Activated T-helper 1 cell treated with Interleukin-2 at 50 U/mL for 16 hours (primary cell): ENCODE measurements around the gene STN1.

Experiments used
- DNase-seq: peaks from one replicate; pipeline ENCODE4 v3.0.0-alpha.2; 2020; ENCODE audit warnings: low read depth

The STN1 gene, protein sequence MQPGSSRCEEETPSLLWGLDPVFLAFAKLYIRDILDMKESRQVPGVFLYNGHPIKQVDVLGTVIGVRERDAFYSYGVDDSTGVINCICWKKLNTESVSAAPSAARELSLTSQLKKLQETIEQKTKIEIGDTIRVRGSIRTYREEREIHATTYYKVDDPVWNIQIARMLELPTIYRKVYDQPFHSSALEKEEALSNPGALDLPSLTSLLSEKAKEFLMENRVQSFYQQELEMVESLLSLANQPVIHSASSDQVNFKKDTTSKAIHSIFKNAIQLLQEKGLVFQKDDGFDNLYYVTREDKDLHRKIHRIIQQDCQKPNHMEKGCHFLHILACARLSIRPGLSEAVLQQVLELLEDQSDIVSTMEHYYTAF

DNA sequence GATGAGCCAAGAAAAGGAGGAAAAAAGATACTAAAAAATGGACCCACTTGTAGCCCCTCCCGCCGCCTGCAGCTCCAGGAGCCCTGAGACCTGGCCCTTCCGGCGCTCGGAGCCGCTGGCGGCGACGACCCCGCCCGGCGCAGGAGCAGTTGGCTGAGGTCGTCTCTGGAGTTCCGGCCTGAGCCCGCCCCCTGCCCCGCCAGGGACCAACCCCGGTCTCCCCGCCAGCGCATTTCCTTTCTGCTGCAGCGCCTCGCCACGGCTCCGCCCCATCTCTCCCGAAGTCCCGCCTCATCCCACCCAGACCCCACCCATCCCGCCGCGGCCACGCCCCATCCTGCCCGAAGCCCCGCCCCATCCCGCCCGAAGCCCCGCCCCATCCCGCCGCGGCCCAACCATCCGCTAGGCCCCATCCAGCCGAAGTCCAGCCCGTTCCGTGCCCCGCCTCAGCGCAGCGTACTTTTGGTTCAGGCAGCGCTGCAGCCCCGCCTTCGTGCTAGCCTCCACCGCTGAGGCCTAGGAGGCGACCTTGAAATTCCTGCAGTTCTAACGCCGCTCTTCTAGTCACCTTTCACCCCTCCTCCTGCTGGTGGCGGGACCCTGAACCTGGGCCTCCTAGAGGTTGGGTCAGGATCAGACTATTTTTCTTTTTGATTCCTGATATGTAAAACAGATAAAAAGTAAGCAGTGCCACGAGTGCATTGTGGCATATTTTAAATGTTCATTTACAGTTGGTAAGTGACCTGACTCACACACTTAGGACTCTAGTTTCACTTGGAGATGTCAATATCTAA, at the start of gene STN1:
STN1 (minus strand) TSS at position 132 of the 794 bp plus-strand sequence. CDS start 590 bp downstream, outside the sequence.
- peak; percentile 92 for DNase-seq

DNA sequence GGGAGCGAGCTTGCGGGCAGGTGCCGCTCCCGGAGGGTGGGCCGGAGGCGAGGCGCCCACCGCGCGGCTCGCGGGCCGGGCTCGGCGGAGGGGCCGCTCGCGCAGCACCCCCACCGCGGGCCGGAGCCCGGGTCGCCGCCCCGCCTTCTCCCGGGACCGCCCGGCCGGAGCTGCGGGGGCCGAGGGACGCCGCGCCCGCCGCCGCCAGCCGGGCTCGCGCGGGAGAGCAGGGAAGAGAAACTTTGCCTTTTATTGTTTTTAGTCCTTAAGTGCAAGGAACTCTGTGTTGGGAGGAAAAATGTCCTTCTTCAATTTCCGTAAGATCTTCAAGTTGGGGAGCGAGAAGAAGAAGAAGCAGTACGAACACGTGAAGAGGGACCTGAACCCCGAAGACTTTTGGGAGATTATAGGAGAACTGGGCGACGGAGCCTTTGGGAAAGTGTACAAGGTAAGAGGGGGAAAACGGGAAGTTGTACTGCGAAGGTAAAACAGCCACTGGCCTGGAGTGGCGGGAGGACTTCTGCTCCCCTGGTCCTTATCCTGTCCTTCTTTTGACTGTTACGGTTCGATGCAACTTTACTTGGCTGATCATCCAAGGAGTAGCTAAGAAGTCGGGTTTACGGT, 49.6 kb upstream of the STN1 start:
- no peak for DNase-seq

DNA sequence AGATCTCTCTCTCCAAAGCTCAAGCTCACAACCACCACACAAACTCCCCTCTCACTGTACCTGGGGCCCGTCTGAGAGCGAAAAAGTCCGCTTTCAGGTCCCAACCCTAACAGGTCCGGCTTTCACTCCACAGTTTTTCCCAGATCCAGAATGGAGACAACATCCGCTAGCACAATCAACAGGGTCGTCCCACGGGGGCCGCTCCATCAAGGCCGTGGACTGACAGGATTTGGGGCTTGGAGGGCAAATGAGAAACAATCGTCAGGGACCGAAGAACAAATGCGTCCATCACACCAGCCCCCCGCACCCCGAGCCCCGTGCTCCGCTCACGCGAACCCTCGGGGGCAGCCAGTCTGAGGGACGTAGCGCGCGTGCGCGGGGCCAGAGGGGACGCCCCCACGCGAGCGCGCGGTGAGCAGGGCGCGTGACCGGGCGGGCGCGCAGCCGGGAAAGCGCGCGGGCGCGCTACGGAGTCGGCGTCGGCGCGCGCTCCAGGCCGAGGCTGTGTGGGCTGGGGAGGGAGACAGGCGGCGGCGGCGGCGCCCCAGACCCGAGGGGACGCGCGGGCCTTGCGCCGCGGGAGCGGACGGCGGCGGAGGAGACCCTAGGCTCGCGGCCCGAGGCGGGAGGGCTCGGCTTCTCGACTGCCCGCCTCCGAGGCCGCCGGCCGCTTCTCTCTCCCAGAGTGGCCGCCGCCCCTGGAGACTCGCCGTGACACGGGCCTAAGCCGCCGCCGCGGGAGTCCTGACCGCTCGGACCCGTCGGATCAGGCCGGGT, 48.9 kb upstream of the STN1 start, which contains the start of gene SLK:
SLK (plus strand) TSS at position 470 of the 777 bp plus-strand sequence. CDS start 606 bp downstream, outside the sequence.
- DNase-seq = peak; percentile 80

DNA sequence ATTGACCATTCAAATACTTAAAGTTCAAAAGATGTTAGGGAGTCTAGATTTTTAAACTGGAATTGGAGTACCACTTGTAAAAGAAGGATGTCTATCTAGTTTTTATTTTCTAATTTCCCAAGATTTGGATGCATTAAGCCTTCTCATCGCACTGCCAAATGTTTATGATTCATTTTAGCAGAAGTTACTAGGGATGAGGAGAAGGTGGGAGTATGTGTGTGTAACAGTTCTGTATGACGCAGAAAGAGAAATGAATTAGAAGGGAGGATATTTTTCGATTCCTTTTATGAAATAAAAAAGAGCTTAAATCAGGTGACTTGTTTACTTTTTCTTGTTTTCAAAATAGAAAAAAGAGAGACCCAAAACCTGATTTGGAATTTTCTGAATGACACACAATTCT, 42.1 kb upstream of the STN1 start:
- no peak for DNase-seq

DNA sequence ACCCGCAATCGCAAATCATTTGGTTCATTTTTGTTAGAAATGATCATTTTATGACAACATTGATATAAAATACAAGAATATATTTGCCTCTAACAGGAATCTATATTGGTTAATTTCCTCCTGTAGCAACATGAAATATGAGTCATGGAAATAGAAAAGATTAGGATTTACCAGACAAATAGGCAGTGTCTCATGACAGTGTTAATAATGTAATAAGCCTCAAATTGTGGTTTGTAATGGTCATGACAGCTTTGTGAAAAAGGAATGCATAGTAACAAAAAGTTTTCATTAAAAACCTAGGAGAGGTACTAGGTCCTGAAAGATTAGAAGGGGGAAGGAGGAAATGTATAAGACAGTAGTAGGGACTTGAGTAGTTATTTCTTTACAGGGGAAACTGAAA, 41.0 kb upstream of the STN1 start:
- no peak for DNase-seq

DNA sequence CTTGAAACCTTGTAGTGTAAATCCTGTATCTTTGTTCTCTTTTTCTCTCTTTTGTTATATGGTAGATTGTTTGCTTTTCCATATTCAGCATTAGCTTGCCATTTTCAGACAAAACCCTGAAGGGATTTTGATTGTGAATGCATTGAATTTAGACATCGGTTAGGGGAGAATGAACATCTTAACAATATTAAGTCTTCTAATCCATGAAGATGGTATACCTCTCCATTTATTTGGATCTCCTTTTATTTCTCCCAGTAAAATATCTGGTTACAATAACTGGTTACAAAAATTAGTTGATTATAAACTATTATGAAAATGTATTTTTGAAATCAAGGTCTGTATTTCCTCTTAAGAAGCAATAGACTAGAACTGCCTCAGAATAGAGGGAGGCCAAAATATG, 36.6 kb upstream of the STN1 start:
- DNase-seq = no peak

DNA sequence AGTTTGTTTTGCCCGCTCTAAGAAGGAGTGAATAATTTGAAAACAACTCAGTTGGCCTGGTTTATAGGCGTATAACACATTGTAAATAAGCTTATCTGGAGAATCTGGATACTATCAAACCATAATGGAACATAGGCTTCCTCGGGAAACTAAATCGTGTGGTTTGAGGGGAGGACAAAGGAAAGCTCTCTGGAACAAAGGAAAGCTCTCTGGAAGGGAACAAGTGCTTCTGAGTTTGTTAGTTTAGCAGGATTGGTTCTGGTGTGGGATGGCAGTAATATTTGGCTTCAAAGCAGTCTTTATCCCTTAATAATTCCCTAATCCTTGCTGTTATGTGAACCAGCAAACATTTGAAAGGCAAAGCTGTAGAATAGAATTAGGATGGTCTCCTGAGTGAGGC, 34.0 kb upstream of the STN1 start:
- DNase-seq = no peak

DNA sequence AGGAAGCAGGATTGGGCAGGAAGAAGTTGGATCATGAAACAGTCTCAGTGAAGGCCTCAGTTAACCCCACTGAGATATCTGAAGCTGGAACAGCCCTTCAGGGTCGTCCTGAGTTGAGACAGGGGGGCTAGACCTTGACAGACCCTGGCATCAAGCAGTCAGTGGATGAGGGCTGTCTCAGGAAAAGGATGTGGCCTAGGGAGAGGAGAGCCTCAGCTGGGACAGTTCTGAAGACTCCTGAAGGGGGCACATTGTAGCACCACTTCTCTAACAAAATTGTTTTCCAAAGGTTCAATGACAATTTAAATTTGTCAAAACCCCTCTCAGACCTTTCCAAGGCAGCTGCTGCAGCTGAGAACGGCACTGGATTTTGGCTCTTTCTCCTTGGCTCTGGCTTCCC, 33.2 kb upstream of the STN1 start:
- DNase-seq = no peak

DNA sequence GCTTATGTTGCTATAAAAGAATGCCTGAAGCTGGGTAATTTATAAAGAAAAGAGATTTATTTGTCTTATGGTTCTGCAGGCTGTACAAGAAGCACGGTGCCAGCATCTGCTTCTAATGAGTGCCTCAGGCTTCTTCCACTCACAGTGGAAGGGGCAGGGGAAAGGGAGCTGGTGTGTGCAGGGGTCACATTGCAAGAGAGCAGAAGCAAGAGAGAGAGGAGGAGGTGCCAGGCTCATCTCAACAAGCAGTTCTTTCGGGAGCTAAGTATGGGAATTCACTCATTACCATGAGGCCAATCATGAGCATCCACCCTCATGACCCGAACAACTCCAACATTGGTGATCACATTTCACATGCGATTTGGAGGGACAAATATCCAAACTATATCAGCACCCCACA, 31.7 kb upstream of the STN1 start:
- DNase-seq = no peak

DNA sequence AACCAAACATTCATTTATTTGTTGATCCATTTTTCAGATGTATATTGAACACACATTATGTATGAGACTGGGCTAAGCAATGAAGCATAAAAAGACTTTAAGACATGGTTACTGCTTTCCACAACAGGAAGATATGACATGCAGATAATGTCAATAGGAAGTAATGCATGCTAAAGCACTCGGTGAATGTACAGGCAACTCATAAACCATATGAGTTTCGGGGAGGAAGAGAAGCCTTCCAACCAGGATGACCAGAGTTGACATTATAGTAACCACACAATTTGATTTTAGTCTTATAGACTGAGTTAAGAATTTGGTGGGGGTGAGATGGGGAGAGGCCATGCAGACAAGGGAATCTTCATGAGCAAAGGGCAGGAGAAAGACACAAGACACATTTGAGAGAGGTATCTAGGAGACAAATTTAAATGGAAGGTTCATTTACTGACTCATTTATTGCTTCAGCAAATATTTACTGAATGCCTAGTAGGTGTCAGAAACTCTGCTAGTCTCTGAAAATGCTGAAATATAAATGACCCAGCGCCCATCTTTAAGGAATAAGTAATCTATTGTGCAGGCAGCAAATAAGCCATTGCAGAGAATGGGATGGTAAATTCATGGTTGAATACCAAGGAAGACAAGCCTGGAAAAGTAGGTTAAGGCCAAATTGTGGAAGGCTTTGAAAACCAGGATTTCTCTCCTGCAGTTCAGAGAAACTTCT, 30.0 kb upstream of the STN1 start:
- DNase-seq = no peak

DNA sequence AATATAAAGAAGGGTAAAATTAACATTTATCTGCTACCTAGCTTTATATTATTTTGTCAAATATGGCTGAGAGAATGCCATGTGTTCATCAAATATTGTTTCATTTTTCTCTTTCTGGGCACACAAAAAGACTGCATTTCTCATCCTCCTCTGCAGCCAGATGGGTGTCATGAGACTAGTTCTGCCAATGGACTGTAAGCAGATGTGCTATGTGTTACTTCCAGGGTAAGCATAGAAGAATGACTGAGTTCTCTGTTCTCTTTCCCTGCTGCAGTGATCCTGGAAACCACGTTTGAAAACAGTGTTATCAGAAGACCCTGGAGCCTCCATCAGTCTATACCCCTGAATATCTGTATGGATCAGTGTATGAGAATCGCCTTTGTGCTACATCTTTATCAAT, 24.9 kb upstream of the STN1 start:
- no peak for DNase-seq

DNA sequence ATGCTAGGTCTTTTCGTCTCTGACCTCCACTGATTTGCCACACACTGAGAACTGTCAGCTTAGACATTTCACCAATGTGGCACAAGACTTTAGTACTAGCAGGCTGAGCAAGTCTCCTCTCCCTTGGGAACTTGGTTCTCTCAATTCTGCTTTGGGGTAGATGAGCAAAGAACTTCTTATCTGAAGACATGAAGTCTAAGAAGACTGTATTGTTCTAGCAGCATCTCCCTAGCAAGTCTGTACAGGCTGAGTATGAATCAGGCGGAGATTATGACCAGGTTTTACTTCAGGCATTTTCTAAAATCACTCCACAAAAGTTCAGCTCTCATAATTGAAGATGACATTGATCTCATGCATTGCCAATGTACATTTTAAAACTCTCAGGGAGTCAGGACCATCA, 23.8 kb upstream of the STN1 start:
- DNase-seq = no peak

DNA sequence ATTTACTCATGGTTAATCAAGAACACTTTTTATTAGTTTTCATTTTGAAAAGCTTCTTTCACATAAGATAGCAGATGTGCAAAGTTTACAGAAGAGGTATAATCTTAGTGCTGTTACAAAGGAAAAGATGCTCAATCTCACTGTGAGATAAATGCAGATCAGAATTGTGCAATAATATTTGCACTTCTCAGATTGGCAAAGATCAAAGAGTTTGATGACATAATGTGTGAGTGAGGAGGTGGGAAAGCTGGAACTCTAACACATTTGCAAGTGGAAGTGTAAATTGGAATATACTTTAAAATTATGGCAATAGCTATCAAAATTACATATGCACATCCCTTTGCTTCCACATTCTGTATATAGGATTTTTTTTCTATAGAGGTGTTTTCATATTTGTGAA, 21.5 kb upstream of the STN1 start:
- no peak for DNase-seq

DNA sequence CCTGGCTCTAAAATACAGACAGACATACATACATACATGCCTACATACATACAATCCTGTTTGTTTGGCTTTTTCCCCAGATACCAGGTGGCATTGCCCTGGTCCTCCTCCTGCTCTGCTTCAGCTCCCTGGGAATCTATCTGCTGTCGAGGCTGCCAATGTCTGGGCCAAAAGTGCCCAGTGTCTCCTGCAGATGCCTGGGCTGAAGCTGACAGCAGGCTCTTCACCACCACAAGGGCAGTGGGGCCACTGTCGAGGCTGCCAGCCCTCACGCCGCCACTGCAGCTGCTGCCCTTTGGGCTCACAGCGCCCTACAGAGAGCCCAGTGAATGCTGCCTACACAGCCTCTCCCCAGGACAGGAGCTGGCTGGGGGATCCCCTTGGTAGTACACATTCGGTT, 18.0 kb upstream of the STN1 start:
- no peak for DNase-seq

DNA sequence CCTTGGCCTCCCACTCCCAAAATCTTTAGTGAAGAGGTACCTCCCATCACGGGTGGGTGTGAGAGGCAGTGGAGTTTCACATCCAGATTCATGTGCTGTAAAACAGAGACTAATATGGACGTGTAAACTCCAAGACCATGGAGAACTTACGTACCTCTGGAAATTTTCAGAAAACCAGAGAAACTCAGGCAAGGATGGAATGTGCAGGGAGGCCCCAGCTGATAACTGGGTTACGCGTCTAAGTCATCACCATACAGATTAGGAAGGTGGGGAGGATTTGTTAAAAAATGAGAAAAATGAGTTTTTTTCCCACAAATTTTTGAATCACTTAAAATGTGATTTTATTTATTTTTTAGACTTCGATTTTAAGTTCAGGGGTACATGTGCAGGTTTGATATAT, 16.3 kb upstream of the STN1 start:
- DNase-seq = no peak

DNA sequence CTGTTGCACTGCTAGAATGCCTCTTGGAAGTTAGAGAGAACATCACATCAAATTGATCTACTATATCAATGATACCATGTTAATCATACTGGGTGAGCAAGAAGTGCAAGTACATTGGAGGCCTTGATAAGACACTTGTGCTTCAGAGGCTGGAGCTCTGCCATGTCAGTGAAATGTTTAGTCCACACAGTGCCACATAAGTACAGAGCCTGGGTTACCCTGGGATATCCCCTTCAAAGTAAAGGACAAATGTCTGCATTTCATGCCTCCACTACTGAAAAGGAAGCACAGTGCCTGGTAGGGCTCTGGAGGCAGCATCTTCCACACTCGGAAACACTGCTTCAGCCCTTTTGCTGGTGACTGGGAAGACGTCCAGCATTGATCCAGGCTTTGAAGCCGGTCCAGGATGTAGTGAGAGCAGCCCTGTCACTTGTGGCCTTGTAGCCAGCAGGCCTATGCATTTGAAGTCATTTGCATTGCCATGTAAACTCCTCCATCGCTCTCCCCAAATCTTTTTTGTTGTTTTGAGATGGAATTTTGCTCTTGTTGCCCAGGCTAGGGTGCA, 15.7 kb upstream of the STN1 start:
- no peak for DNase-seq

DNA sequence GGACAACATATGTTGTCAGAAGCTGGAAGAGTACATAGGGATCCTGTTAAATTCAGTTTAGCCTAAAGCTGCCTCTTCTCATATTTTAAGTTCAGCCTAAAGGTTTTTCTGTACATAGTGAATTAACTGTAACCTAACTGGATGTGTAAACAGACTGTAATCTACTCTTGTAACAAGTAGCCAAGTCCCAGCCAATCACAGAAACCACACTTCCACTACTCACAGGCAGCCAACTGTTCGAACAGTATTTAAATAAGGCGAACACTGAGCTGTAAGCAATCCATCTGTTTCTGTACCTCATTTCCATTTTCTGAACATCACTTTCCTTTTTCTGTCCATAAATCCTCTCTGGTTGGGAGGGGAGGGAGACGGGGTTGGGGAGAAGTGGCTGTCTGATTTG, 15.0 kb upstream of the STN1 start:
- DNase-seq = no peak

DNA sequence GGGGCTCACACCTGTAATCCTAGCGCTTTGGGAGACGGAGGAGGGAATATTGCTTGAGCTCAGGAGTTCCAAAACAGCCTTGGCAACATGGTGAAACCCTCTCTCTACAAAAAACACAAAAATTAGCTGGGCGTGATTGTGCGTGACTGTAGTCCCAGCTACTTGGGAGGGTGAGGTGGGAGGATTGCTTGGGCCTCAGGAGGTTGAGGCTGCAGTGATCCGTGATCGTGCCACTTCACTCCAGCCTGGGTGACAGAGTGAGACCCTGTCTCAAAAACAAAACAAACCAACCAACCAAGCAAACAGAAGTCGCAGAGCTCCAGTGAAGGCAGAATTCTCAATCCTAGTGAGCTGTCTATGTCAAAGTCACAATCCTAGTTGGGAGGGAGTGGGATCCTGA, 14.3 kb upstream of the STN1 start:
- DNase-seq = no peak

DNA sequence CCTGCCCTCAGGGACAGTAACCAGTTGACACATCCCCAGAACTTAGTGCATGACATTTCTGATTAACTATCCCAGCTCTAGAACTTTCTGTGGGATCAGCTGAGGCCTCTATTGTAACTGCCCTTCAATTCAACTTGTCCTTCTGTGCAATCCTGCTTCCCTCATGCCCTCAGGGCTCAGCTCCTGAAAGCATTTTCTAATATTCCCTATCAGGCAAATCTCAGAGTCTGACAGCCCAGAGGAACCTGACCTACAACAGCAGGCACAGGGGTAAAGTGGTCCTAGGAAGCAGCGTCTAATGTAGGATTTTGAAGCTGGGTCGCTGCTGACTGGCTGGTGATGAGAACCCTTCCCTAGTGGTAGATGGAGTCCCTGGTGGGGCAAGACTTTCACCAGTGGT, 13.6 kb upstream of the STN1 start:
- DNase-seq = no peak

DNA sequence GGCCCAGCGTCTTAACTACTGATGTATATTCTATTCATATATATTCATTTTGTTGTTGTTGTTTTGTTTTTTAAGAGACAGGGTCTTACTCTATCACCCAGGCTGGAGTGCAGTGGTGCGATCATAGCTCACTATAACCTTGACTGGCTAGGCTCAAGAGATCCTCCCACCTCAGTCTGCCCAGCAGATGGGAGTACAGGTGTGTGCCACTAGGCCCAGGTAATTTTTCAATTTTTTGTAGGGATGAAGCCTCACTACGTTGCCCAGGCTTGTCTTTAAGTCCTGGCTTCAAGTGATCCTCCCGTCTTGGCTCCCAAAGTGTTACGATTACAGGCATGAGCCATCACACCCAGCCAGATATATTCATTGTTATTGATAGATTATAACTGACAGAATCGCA, 12.9 kb upstream of the STN1 start:
- DNase-seq = no peak

DNA sequence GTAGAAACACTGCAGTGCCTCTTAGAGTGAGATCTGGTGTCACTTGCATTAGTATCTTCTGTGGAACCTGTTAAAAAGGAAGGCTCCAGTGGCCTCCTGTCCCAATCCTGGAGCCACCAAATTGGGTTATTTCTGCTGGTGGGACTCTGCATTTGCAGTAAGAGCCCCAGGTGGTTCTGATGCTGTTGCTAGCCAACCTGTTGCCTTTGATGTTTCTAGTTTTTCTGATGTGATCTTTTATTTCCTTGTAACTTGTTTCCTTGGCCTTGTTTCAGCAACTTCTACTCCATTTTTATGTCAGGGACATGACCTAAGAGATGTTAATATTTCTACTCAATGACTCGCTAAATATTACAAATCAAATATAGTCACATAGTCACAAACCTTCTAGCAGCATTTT, 12.5 kb upstream of the STN1 start:
- no peak for DNase-seq
